B cell (primary cell): Measurements from ENCODE around the gene UROS. TPM values are rescaled to one million over a fixed set of nuclear protein-coding genes. Genes with fewer than 3 reads are reported as not detected.

ENCODE experiments used
- ATAC-seq: fragments of 200-7000 bp; cut with Tn5 transposase; one replicate; pipeline ENCODE4 v1.10.0; 2021; ENCODE audit warnings: low read depth, mild to moderate bottlenecking, moderate number of reproducible peaks, moderate library complexity
- CTCF ChIA-PET: fragments of 350-600 bp; sonication (Branson Sonifier 250); formaldehyde crosslinking; loops from one replicate; lab custom pipeline; 2021; ENCODE audit warnings: antibody characterized with exemption, inconsistent platforms; lab: Charles Lee
- POLR2A ChIA-PET: fragments of 350-600 bp; sonication (Branson Sonifier 250); formaldehyde crosslinking; loops from one replicate; lab custom pipeline; 2021; ENCODE audit warnings: antibody characterized with exemption; lab: Charles Lee
- DNase-seq: peaks from one replicate; pipeline ENCODE4 v3.0.0; 2013
- H2AFZ ChIP-seq: 2 replicates; pipeline ENCODE4 v1.6.1; 2012; ENCODE audit warnings: mild to moderate bottlenecking, low read depth, low read length; ENCODE audit not compliant: insufficient read depth, poor library complexity, severe bottlenecking
- H3K27ac ChIP-seq, 2 donors: 1 replicate in 1 of 2; 2 replicates in 1 of 2; pipeline ENCODE4 v1.5.1; 2012 to 2013; ENCODE audit warnings: low read length in 2 of 2, mild to moderate bottlenecking in 2 of 2, moderate library complexity in 1 of 2
- H3K27me3 ChIP-seq, 4 experiments: fragments of 200-600 bp in 1 of 4; sonication (generic) in 1 of 4; replicated peaks in 1 of 4; 1 replicate in 2 of 4; 2 replicates in 2 of 4; pipeline versions ENCODE4 v1.6.1 to v1.7.0; 2013 to 2016; ENCODE audit warnings: low read length in 3 of 4, mild to moderate bottlenecking in 2 of 4, mixed read lengths in 1 of 4, moderate library complexity in 1 of 4; ENCODE audit not compliant: insufficient read depth in 4 of 4, control insufficient read depth in 3 of 4; ENCODE audit errors: control extremely low read depth in 1 of 4
- H3K36me3 ChIP-seq, 2 experiments: replicated peaks in 1 of 2; 1 replicate in 1 of 2; 2 replicates in 1 of 2; pipeline versions ENCODE4 v1.6.1 to v1.7.1; 2013; ENCODE audit warnings: low read length in 1 of 2; ENCODE audit not compliant: insufficient read depth in 2 of 2, control insufficient read depth in 1 of 2; ENCODE audit errors: control extremely low read depth in 1 of 2, extremely low read depth in 1 of 2
- H3K4me1 ChIP-seq, 2 donors: fragments of 200-600 bp in 1 of 2; sonication (generic) in 1 of 2; 1 replicate in 1 of 2; 2 replicates in 1 of 2; pipeline versions ENCODE4 v1.5.1 to v1.6.1; 2013 to 2017; ENCODE audit warnings: low read length in 2 of 2; ENCODE audit not compliant: control insufficient read depth in 2 of 2, insufficient read depth in 2 of 2
- H3K4me2 ChIP-seq: replicated peaks from 2 replicates; pipeline ENCODE3; 2012; ENCODE audit warnings: mild to moderate bottlenecking, low read depth, low read length; ENCODE audit not compliant: poor library complexity, severe bottlenecking
- H3K4me3 ChIP-seq, 5 experiments: fragments of 200-600 bp in 1 of 5; sonication (generic) in 1 of 5; 1 replicate in 3 of 5; 2 replicates in 2 of 5; pipeline versions ENCODE4 v1.5.1 to v1.7.0; 2011 to 2016; ENCODE audit warnings: low read length in 4 of 5, mild to moderate bottlenecking in 4 of 5, low read depth in 2 of 5, control low read depth in 1 of 5, moderate library complexity in 1 of 5; ENCODE audit not compliant: insufficient read depth in 1 of 5; ENCODE audit errors: control extremely low read depth in 1 of 5, extremely low read depth in 1 of 5
- H3K79me2 ChIP-seq: fragments of 200-600 bp; sonication (generic); one replicate; pipeline ENCODE4 v1.6.0; 2016; ENCODE audit warnings: low read length; ENCODE audit not compliant: control insufficient read depth, insufficient read depth
- H3K9ac ChIP-seq: fragments of 200-600 bp; sonication (generic); 2 replicates; pipeline ENCODE4 v1.6.1; 2017; ENCODE audit warnings: mild to moderate bottlenecking, low read length, moderate library complexity
- H3K9me3 ChIP-seq, 3 donors: one replicate each; pipeline versions ENCODE4 v1.6.1 to v1.7.1; 2013; ENCODE audit warnings: low read length in 2 of 3; ENCODE audit not compliant: control insufficient read depth in 2 of 3, insufficient read depth in 1 of 3; ENCODE audit errors: control extremely low read depth in 1 of 3
- H4K20me1 ChIP-seq: 2 replicates; pipeline ENCODE4 v1.6.0; 2012; ENCODE audit warnings: mild to moderate bottlenecking, low read length; ENCODE audit not compliant: insufficient read depth, control insufficient read depth, poor library complexity, severe bottlenecking
- H3K27ac Mint-ChIP-seq: one replicate; pipeline ENCODE4 v1.8.0; 2021; ENCODE audit warnings: mixed read lengths
- H3K27me3 Mint-ChIP-seq: one replicate; pipeline ENCODE4 v1.8.0; 2021; ENCODE audit warnings: mixed read lengths
- H3K4me1 Mint-ChIP-seq: one replicate; pipeline ENCODE4 v1.8.0; 2021; ENCODE audit warnings: mixed read lengths
- H3K4me3 Mint-ChIP-seq: one replicate; pipeline ENCODE4 v1.8.0; 2021; ENCODE audit warnings: mixed read lengths
- H3K9me3 Mint-ChIP-seq: one replicate; pipeline ENCODE4 v1.8.0; 2022; ENCODE audit warnings: mixed read lengths; ENCODE audit not compliant: insufficient read depth
- EZH2 ChIP-seq: IDR thresholded peaks from 2 replicates; pipeline ENCODE4 v1.6.1; 2012; ENCODE audit warnings: borderline replicate concordance, low read depth, mild to moderate bottlenecking, moderate library complexity, low read length; ENCODE audit not compliant: insufficient read depth, poor library complexity, severe bottlenecking
- WGBS: methylation state at CpG from one replicate; pipeline ENCODE4 v1.1.5; 2013; ENCODE audit warnings: missing lambda C conversion rate; ENCODE audit not compliant: insufficient coverage; 5-methylcytosine and 5-hydroxymethylcytosine counted together
- intact Hi-C: fragments of 100-400 bp; cut with micrococcal nuclease; formaldehyde crosslinking; loops from one replicate; pipeline ENCODE4 v1.10.0; 2022
- polyA plus RNA-seq: library from polyadenylated mRNA; depleted of rRNA; stranded (reverse); fragments of >200 nt; gene quantifications from 2 replicates; pipeline ENCODE4 v1.2.3, GENCODE V29; 2012
- total RNA-seq, 2 donors: library from RNA; stranded (reverse); fragments of 120-200 nt in 1 of 2; gene quantifications; 1 replicate in 1 of 2; 2 replicates in 1 of 2; pipeline versions ENCODE4 v1.2.3 to v1.2.4, GENCODE V29; 2013 to 2022
- TF ChIP-seq, protein P1 (sequence below): fragments of 200-600 bp; IDR thresholded peaks from one replicate; pipeline ENCODE4 v1.8.0; 2022; ENCODE audit warnings: antibody characterized with exemption, mild to moderate bottlenecking

Gene UROS
- total and polyA plus RNA-seq, 2 donors (not counting 1 experiment from before 2014, with no cell fraction given) = 28.3 to 37.1 TPM

DNA sequence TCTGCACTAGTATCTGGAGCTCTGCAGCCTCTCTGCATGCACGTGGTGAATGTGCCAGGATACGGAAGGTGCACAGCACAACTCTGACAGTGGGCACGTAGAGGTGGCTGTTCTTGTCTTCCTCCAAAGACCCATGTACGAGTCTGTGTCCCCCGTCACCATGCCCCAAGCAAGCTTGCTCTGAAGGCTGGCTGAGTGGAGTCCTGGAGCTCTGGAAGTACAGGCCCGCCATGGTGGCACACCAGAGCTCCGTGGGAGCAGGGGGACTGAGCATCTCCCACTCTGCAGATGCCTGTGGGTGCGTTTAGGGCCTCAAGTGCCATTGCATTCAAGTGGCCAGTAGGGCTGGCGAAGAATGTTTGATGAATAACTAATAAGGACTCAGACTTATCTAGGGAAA is 17.3 kb upstream of the UROS start:
- H3K4me3 Mint-ChIP-seq = no peak overlapping the region
- CTCF ChIA-PET = no interaction called here

DNA sequence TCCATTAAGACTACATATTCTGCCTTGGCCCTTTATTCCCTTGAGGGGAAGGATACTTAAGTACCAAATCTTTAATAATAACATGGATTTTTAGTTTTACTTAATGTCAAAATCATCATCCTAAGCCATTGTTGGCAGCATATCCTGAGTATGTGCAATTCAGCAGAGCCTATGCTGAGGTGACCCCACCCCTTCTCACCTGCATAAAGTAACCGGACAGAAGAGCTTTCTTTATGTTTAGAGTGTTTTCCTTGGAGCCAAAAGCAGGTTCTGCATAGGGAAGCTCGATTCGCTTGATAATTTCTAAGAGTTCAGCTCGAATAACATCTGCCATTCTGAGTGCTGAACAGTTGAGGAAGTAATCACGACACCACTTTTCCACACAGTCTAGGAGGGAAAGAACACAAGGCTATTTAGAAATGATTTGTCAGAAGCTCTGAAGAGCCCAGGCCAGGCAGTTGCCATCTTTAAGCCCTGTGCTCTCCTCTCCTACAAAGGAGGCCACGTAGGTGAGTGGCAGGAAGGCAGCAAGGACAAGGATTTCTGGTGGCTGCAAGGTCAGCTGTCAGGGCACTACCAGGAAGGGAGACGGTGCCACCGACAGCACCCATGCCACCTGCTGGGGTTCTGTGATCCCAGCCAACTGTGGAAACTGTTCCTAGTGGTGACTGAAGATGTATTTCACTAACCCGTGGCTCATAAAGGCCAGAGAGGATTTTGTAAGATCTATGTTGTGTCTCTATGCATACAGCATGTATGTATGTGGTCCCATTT is 15.9 kb upstream of the UROS start:
- Histone ChIP-seq H3K4me3 (no peak overlapping the region), H4K20me1 (no peaks in the 10 kb centered on the region), H3K9ac (no peak overlapping the region), H3K4me2 (no peak overlapping the region), H3K27ac (no peak overlapping the region), H3K4me1 (no peaks in the 10 kb centered on the region), H3K79me2 (no peaks in the 10 kb centered on the region), H2AFZ (no peak overlapping the region), H3K9me3 (no peaks in the 10 kb centered on the region), H3K36me3 (peaks cover 0 to 64% of the 10 kb centered on the region in 2 experiments), H3K27me3 (no peaks in the 10 kb centered on the region)
- ChIA-PET POLR2A (no interaction called here), CTCF (no interaction called here)
- no peaks in the 10 kb centered on the region for H3K4me1 Mint-ChIP-seq
- no peak overlapping the region for H3K27ac Mint-ChIP-seq
- no peaks in the 10 kb centered on the region for H3K9me3 Mint-ChIP-seq
- TF ChIP-seq, protein P1, sequence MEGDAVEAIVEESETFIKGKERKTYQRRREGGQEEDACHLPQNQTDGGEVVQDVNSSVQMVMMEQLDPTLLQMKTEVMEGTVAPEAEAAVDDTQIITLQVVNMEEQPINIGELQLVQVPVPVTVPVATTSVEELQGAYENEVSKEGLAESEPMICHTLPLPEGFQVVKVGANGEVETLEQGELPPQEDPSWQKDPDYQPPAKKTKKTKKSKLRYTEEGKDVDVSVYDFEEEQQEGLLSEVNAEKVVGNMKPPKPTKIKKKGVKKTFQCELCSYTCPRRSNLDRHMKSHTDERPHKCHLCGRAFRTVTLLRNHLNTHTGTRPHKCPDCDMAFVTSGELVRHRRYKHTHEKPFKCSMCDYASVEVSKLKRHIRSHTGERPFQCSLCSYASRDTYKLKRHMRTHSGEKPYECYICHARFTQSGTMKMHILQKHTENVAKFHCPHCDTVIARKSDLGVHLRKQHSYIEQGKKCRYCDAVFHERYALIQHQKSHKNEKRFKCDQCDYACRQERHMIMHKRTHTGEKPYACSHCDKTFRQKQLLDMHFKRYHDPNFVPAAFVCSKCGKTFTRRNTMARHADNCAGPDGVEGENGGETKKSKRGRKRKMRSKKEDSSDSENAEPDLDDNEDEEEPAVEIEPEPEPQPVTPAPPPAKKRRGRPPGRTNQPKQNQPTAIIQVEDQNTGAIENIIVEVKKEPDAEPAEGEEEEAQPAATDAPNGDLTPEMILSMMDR = no peak
- no peak for TF ChIP-seq EZH2
- WGBS = 97% methylated on average over 5 of the region's 9 CpGs
- no peaks in the 10 kb centered on the region for H3K27me3 Mint-ChIP-seq
- DNase-seq (no peak), ATAC-seq (no peak)
- no peak overlapping the region for H3K4me3 Mint-ChIP-seq
- intact Hi-C loops = no loop called here

More for the DNA sequence above, 17.3 kb upstream of the UROS start:
- ATAC-seq (no peak), DNase-seq (no peak)
- Mint-ChIP-seq H3K27ac (no peak overlapping the region), H3K27me3 (no peaks in the 10 kb centered on the region), H3K4me1 (no peaks in the 10 kb centered on the region), H3K9me3 (no peaks in the 10 kb centered on the region)
- intact Hi-C loops = no loop called here
- WGBS = 98% methylated on average over 6 of the region's 9 CpGs
- H3K9me3 ChIP-seq = no peaks in the 10 kb centered on the region
- H3K36me3 ChIP-seq = peaks cover 0 to 57% of the 10 kb centered on the region in 2 experiments
- no peak overlapping the region for H3K4me2 ChIP-seq
- H4K20me1 ChIP-seq = no peaks in the 10 kb centered on the region
- no peak overlapping the region for H3K27ac ChIP-seq
- no peaks in the 10 kb centered on the region for H3K79me2 ChIP-seq
- TF ChIP-seq, protein P1 = no peak
- TF ChIP-seq EZH2 = no peak
- POLR2A ChIA-PET = no interaction called here
- no peak overlapping the region for H3K9ac ChIP-seq
- no peaks in the 10 kb centered on the region for H3K27me3 ChIP-seq
- H2AFZ ChIP-seq = no peak overlapping the region
- H3K4me1 ChIP-seq = no peaks in the 10 kb centered on the region
- no peak overlapping the region for H3K4me3 ChIP-seq
